ENCODE data around the gene DBN1. TPM values are rescaled to one million over a fixed set of nuclear protein-coding genes. Genes with fewer than 3 reads are reported as not detected.

Gene DBN1
- total RNA-seq, 6 experiments from 2014 or later, result 346 to 394 (median 358) TPM

DNA sequence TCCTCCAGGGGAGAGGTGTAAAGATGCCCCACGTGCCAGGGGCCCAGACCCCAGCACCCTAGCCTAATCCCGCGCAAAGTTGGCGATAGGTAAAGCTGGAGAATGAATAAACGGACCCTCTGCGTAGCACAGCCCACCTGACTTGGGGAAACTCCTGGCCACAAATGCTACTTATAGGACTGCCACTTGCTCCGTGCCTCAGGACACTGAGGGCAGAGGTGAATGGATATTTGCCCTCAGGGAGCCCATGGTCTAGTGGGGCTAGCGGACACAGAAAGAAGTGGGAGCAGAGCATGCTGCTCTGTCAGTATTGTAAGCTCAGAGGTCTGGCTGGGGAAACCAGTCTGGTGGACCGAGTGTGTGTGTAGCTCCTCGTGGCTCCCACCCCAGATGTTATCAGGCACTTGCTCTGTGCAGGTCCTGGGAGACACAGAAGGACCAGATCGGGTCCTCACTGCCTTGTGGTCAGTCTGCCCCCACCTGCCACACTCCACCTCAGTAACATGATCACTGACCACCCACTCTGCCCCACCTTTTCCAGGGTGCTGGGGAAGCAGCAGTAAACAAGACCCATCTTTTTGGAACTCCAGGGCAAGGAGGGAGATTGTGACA, 46.1 kb downstream of the DBN1 start:
- no peak for TF ChIP-seq CTCF (IDR thresholded peaks at IDR 0.05)
- peaks cover 27% of the 10 kb centered on the region for H3K4me1 Mint-ChIP-seq (ENCODE audit: low read depth)
- no peaks in the 10 kb centered on the region; the same call in 1 of the 2 replicates for H3K36me3 Mint-ChIP-seq (ENCODE audit: low read depth)
- H3K9me3 Mint-ChIP-seq, result no peaks in the 10 kb centered on the region
- H3K27me3 Mint-ChIP-seq (ENCODE audit: insufficient read depth), result peaks cover 2% of the 10 kb centered on the region
- H3K4me3 Mint-ChIP-seq, result peak overlapping the region; percentile 90
- H3K27ac Mint-ChIP-seq, result peak overlapping the region; percentile 77
- peak; percentile 12 for DNase-seq

GRCh38 chr5:177426566-177427210, 46.7 kb downstream of the DBN1 start, which contains the start of gene GRK6:
Gene GRK6 (plus strand): TSS chr5:177426676. CDS start chr5:177426846, 170 bp downstream.
- Mint-ChIP-seq H3K9me3 (no peaks in the 10 kb centered on the region), H3K27me3 (ENCODE audit: insufficient read depth) (peaks cover 2% of the 10 kb centered on the region), H3K4me3 (peak within 1 kb of the TSS; percentile 90), H3K4me1 (ENCODE audit: low read depth) (peaks cover 27% of the 10 kb centered on the region), H3K27ac (peak within 1 kb of the TSS; percentile 94), H3K36me3 (ENCODE audit: low read depth) (no peaks in the 10 kb centered on the region; the same call in 1 of the 2 replicates)
- no peak for DNase-seq
- TF ChIP-seq CTCF (IDR thresholded peaks at IDR 0.05), result no peak

- Mint-ChIP-seq H3K27me3 (ENCODE audit: insufficient read depth) (peaks cover 1% of the 10 kb centered on the region), H3K27ac (peak overlapping the region; percentile 94), H3K4me1 (ENCODE audit: low read depth) (peaks cover 30% of the 10 kb centered on the region), H3K36me3 (ENCODE audit: low read depth) (no peaks in the 10 kb centered on the region; the same call in 1 of the 2 replicates), H3K9me3 (no peaks in the 10 kb centered on the region), H3K4me3 (peak overlapping the region; percentile 88)
- TF ChIP-seq CTCF (IDR thresholded peaks at IDR 0.05), result no peak
- peak; percentile 100 for DNase-seq
Measured at GRCh38 chr5:177425801-177426565, 47.5 kb downstream of the DBN1 start.

DNA sequence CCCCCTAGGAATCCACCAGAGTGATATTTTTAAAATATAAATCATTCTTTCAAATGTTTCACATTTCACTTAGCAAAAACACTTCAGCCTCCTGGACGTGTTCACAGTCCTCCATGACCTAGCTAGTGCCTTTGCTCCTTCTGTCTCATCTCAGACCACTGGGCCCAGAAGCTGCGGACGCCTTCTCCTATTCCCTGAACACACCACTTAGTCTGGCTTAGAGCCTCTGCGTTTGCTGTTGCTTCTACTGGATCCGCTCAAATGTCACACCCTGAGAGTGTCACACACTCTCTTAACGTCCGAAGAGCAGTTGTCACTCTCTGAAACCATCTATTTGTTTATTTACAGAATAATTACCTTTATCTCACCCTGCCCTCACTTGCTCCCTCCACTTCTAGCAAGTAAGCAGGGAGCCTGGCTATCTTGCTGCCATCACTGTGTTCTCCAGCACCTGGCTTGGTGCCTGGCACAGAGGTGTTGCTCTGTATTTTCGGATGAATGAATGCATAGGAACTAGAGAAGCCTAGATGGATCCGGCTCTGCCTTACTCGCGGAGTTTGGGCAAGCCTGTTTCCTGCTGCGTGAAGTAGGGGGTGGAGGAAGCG, 48.1 kb downstream of the DBN1 start:
- Mint-ChIP-seq H3K36me3 (ENCODE audit: low read depth) (no peaks in the 10 kb centered on the region), H3K4me1 (ENCODE audit: low read depth) (peaks cover 33% of the 10 kb centered on the region), H3K9me3 (no peaks in the 10 kb centered on the region)

More for the DNA sequence above, 48.1 kb downstream of the DBN1 start:
- Mint-ChIP-seq H3K4me3 (peak overlapping the region; percentile 88), H3K27ac (peak overlapping the region; percentile 94), H3K27me3 (ENCODE audit: insufficient read depth) (peaks cover 4% of the 10 kb centered on the region)
- TF ChIP-seq CTCF (IDR thresholded peaks at IDR 0.05), result no peak
- DNase-seq, result no peak

Measured in HFFc6 (cell line).